Muscle of leg (tissue), 11 donors: ENCODE results near the gene QPRT. TPM values are rescaled to one million over a fixed set of nuclear protein-coding genes. Genes with fewer than 3 reads are reported as not detected.

ENCODE experiments used
- DNase-seq: peaks from one replicate; pipeline ENCODE4 v3.0.0; 2013
- H3K27ac ChIP-seq: one replicate; pipeline ENCODE4 v1.5.1; 2013; ENCODE audit warnings: mild to moderate bottlenecking, low read length, control low read depth
- H3K27me3 ChIP-seq: one replicate; pipeline ENCODE4 v1.6.1; 2013; ENCODE audit warnings: low read length; ENCODE audit not compliant: control insufficient read depth, insufficient read depth
- H3K36me3 ChIP-seq: one replicate; pipeline ENCODE4 v1.6.1; 2013; ENCODE audit warnings: low read length; ENCODE audit not compliant: control insufficient read depth, insufficient read depth
- H3K4me1 ChIP-seq: one replicate; pipeline ENCODE4 v1.6.1; 2013; ENCODE audit warnings: low read length; ENCODE audit not compliant: control insufficient read depth, insufficient read depth
- H3K4me3 ChIP-seq: one replicate; pipeline ENCODE4 v1.5.1; 2013; ENCODE audit warnings: low read length, control low read depth
- H3K9me3 ChIP-seq: replicated peaks from 2 replicates; pipeline ENCODE4 v1.6.1; 2013; ENCODE audit warnings: low read depth, low read length; ENCODE audit not compliant: control insufficient read depth
- WGBS: methylation state at CpG from one replicate; pipeline ENCODE4 v1.1.5; 2013; ENCODE audit warnings: missing lambda C conversion rate; ENCODE audit not compliant: insufficient coverage; 5-methylcytosine and 5-hydroxymethylcytosine counted together
- polyA plus RNA-seq, 8 donors: library from polyadenylated mRNA; unstranded; fragments of 120-200 nt; gene quantifications; one replicate each; pipeline versions ENCODE4 v1.2.1 to v1.2.3, GENCODE V29; 2013; ENCODE audit warnings: inconsistent platforms in 1 of 8, low replicate concordance in 1 of 8; ENCODE audit not compliant: insufficient read length in 8 of 8, insufficient read depth in 1 of 8
- total RNA-seq: library from RNA; stranded (reverse); fragments of 120-200 nt; gene quantifications from one replicate; pipeline ENCODE4 v1.2.4, GENCODE V29; 2013

QPRT gene
- total and polyA plus RNA-seq, 9 donors, result 57.1 to 97.7 (median 66.7) TPM

DNA sequence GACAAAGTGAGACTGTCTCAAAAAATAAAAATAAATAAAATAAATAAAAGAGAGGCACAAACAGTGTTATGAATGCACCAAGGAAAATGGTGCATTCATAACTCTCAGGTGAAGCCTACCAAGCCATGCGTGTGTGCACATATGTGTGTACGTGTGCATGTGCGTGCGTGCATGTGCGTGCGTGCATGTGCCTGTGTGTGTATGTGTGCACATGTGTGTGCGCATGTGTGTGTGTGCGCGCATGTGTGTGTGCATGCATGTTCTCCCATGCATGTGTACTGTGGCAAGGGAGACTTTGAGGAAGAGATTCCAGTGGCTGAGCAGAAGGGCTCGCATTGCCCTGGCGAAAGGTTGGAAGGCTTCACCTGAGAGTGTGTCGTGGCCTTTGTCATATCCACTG, 11.2 kb upstream of the QPRT start:
- Histone ChIP-seq H3K27ac (no peak overlapping the region), H3K36me3 (no peaks in the 10 kb centered on the region), H3K4me3 (no peak overlapping the region), H3K4me1 (peaks cover 17% of the 10 kb centered on the region), H3K9me3 (no peaks in the 10 kb centered on the region), H3K27me3 (no peaks in the 10 kb centered on the region)
- DNase-seq, result no peak
- 98% methylated on average over 9 of the region's 12 CpGs for WGBS

DNA sequence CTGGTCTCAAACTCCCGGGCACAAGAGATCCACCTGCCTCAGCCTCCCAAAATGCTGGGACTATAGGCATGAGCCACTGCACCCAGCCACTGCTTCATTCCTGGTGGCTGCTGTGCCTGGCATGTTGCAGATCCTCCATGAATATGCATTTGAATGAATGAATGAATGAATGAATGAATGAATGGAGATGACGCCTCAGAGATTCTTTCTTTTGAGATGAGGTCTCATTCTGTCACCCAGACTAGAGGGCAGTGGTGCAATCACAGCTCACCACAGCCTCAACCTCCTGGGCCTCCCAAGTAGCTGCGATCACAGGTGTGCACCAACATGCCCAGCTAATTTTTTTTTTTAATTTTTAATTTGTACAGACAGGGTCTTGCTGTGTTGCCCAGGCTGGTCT, 10.7 kb upstream of the QPRT start:
- WGBS, result 100% methylated on average over 1 of the region's 3 CpGs
- Histone ChIP-seq H3K27me3 (no peaks in the 10 kb centered on the region), H3K9me3 (no peaks in the 10 kb centered on the region), H3K4me1 (peaks cover 18% of the 10 kb centered on the region), H3K27ac (no peak overlapping the region), H3K4me3 (no peak overlapping the region), H3K36me3 (no peaks in the 10 kb centered on the region)
- no peak for DNase-seq

DNA sequence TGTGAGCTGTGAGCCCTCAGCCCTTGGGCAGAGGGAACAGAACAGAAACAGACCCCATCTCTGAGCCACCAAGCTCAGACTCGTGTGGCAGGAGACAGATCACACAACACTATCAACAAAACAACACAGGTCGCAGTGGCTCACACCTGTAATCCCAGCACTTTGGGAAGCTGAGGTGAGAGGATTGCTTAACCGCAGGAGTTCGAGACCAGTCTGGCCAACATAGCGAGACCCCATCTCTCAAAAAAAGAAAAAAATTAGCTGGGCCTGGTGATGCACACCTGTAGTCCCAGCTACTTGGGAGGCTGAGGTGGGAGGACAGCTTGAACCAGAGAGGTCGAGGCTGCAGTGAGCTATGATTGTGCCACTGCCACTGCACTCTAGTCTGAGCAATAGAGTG, 5.5 kb upstream of the QPRT start:
- no peaks in the 10 kb centered on the region for H3K36me3 ChIP-seq
- WGBS, result no CpG with 5 or more reads among the region's 6 CpGs
- H3K4me1 ChIP-seq, result peaks cover 17% of the 10 kb centered on the region
- no peak overlapping the region for H3K4me3 ChIP-seq
- H3K9me3 ChIP-seq, result no peaks in the 10 kb centered on the region
- no peak for DNase-seq
- no peaks in the 10 kb centered on the region for H3K27me3 ChIP-seq
- no peak overlapping the region for H3K27ac ChIP-seq

DNA sequence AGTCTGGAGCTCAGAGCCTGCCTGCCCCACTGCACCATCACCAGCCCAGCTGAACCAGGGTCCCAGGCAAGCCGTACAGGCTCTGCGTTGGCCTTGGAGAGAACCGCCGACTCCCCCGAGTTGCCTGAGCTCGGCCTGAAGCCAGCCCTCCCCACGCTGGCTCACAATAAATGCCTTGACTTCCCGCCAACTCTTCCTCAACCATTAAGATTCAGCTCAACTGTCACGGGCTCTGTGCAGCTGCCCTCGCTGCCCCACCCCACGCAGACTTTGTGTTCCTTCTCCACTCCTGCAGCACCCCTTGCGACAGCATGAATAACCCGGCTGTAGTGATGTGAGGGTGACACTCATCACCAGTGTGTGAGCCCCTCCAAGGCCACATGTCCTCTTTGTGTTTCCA, 4.8 kb upstream of the QPRT start:
- no peaks in the 10 kb centered on the region for H3K9me3 ChIP-seq
- 10% methylated on average over 8 of the region's 13 CpGs for WGBS
- peaks cover 24% of the 10 kb centered on the region for H3K4me1 ChIP-seq
- H3K27me3 ChIP-seq, result no peaks in the 10 kb centered on the region
- peak; percentile 85 for DNase-seq
- no peaks in the 10 kb centered on the region for H3K36me3 ChIP-seq
- peak overlapping the region; percentile 71 for H3K27ac ChIP-seq
- H3K4me3 ChIP-seq, result no peak overlapping the region

DNA sequence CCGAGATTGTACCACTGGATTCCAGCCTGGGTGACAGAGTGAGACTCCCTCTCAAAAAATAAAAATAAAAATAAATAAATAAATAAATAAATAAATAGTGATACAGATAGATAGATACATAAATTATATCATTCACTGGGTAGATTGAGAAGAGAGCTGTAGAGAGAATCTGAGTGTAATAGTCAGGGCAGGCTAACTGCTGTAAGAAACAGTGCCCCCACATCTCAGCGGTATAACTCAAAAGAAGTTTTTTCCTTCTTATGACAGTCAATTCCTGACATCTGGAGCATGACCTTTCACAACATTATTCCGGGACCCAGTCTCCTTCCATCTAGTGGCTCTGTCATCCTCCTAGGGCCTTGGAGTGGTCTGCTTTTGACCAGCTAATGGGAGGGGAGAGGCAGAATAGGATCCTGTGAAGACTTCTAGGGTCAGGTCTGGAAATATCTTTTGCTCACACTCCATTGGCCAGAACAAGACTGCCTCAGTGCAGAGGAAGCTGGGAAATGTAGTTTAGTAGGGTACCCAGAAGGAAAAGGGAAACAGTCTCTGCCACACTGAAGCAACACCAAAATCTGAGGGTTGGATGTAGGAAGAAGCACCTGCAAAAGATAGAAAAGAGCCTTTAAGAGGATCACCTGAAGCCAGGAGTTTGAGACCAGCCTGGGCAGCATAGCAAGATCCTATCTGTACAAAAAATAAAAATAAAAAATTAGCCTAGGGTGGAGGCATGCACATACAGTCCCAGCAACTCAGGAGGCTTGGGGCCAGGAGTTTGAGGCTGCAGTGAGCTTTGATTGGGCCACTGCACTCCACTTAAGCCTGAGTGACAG, 3.0 kb upstream of the QPRT start:
- H3K4me3 ChIP-seq, result no peak overlapping the region
- DNase-seq, result peak; percentile 55
- no peaks in the 10 kb centered on the region for H3K9me3 ChIP-seq
- peak overlapping the region; percentile 47 for H3K27ac ChIP-seq
- peaks cover 32% of the 10 kb centered on the region for H3K4me1 ChIP-seq
- H3K36me3 ChIP-seq, result no peaks in the 10 kb centered on the region
- no CpG with 5 or more reads among the region's 3 CpGs for WGBS
- H3K27me3 ChIP-seq, result no peaks in the 10 kb centered on the region

DNA sequence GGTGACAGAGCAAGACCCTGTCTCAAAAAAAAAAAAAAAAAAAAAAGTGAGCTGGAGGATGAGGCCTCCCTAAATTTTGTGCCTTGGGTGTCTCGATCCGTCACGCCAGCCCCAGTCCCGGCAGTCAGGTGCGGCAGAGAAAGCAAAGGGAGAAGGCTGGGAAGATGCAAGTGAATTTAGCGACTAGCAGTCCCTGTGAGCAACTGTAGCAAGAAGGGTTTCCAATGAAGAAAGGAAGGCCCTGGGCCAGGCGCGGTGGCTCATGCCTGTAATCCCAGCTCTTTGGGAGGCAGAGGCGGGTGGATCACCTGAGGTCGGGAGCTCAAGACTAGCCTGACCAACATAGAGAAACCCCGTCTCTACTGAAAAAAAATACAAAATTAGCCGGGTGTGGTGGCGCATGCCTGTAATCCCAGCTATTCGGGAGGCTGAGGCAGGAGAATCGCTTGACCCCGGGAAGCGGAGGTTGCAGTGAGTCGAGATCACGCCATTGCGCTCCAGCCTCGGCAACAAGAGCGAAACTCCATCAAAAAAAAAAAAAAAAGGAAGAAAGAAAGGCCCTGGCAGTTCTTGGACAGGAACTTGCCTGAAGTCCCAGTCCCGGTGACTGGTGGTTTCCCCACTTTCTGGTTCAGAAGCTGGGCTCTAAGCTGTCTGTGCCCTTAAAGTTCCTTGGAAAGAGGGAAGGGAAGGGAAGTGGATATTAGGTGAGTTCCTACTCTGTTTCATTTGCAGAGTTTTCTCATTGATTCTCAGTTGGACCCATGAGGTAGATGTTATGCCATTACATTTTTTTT, 1.8 kb upstream of the QPRT start:
- WGBS, result 92% methylated on average over 18 of the region's 23 CpGs

DNA sequence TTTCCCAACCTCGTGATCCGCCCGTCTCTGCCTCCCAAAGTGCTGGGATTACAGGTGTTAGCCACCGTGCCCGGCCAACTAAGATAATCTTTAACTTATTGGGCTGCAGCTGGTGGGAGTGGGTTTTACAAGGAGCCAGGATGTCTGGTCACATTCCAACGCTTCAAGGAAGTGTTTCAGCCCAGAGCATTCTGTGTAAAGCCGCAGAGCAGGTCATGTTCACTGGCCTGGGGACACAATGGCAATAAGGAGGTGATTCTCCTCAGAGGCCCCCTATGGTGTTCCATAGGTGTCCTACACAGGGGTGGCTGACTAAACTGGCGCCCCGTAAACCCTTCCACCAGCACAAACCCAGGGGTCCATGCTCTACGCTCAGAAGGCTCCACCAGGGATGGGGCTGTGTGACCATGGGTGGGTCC, 1.2 kb downstream of the QPRT start:
- WGBS, result 83% methylated on average over 4 of the region's 10 CpGs
- no peak for DNase-seq
- Histone ChIP-seq H3K9me3 (no peaks in the 10 kb centered on the region), H3K4me3 (peak overlapping the region; percentile 62), H3K27ac (no peak overlapping the region), H3K4me1 (peaks cover 18% of the 10 kb centered on the region), H3K27me3 (no peaks in the 10 kb centered on the region), H3K36me3 (peaks cover 7% of the 10 kb centered on the region)

More for the DNA sequence above, 1.8 kb upstream of the QPRT start:
- H3K4me1 ChIP-seq, result peaks cover 32% of the 10 kb centered on the region
- no peaks in the 10 kb centered on the region for H3K36me3 ChIP-seq
- H3K27ac ChIP-seq, result no peak overlapping the region
- H3K9me3 ChIP-seq, result no peaks in the 10 kb centered on the region
- H3K27me3 ChIP-seq, result no peaks in the 10 kb centered on the region
- no peak overlapping the region for H3K4me3 ChIP-seq
- DNase-seq, result no peak

DNA sequence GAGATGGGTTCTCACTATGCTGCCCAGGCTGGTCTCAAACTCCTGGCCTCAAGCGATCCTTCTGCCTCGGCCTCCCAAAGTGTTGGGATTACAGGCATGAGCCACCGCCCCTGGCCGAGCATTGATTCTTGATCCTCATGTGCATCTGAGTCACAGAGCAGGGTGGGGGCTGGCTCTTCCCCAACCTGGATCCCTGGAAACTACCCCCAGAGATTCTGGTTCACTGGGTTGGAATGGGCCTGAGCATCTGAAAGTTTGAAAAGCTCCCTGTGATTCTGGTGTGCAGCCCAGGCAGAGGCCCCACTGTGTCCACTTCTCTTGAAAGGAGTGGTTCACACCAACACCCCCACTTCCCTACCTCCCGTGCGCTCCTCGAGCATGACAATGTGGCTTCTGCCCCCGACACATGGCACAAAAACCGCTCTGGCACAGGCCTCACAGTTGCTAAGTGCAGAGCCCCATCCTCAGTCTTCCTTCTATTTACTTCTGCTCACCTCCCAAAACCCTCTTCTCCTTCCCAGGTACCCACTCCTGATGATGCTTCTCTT, 4.6 kb downstream of the QPRT start:
- Histone ChIP-seq H3K9me3 (no peaks in the 10 kb centered on the region), H3K4me3 (no peak overlapping the region), H3K27me3 (no peaks in the 10 kb centered on the region), H3K27ac (no peak overlapping the region), H3K36me3 (peaks cover 21% of the 10 kb centered on the region), H3K4me1 (peaks cover 14% of the 10 kb centered on the region)
- no peak for DNase-seq
- WGBS, result 91% methylated on average over 9 of the region's 9 CpGs

DNA sequence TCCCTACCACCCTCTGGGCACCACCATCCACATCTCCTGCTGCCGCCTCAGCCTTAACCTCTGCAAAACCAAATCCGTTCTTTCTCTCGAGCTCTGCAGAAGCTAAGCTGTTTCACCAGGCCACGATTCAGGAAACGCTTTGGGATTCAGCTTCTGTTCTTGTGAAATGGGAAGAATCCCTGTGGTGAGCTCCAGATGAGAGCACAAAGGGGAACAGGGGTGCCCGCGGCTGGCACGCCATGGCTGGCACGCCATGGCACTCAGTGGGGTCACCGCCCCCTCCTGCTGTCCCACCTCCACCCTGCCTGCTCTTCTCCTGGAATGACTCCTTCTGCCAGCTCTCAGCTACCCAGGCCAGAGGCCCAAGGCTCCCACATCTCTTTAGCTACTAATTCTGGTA, 5.7 kb downstream of the QPRT start:
- no peak for DNase-seq
- H3K9me3 ChIP-seq, result no peaks in the 10 kb centered on the region
- H3K27ac ChIP-seq, result no peak overlapping the region
- peaks cover 21% of the 10 kb centered on the region for H3K36me3 ChIP-seq
- 87% methylated on average over 6 of the region's 10 CpGs for WGBS
- H3K4me1 ChIP-seq, result peaks cover 5% of the 10 kb centered on the region
- H3K4me3 ChIP-seq, result no peak overlapping the region
- no peaks in the 10 kb centered on the region for H3K27me3 ChIP-seq

DNA sequence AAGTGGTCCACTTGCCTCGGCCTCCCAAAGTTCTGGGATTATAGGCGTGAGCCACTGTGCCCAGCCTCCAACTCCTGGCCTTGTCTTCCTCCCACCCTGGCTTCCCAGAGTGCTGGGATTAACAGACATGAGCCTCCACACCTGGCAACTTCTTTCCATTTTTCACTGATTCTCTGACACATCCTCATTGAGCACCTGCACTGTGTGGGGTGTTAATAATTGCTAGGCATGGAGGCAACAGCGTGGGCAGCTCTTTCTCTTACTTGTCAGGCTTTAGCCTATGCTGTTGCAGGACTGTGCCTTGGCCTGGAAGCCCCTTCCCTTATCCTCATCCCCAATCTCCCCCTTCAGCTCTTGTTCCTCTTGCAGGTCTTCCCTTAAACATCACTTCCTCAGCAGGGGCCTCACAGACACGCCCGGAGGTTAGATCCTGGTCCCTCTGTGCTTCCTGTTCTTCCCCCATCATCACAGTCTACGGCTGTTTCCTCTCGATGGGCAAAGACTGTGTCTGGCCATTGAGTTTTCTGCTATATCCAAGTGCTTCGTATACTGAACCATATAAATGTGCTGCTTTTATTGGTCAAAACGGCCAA, 7.9 kb downstream of the QPRT start:
- Histone ChIP-seq H3K4me1 (no peaks in the 10 kb centered on the region), H3K9me3 (no peaks in the 10 kb centered on the region), H3K27ac (no peak overlapping the region), H3K27me3 (no peaks in the 10 kb centered on the region), H3K4me3 (no peak overlapping the region), H3K36me3 (peaks cover 21% of the 10 kb centered on the region)
- 63% methylated on average over 8 of the region's 9 CpGs for WGBS
- DNase-seq, result no peak
